Activated CD4-positive, alpha-beta T cell treated with anti-CD3 and anti-CD28 coated beads for 1 hour (primary cell): ENCODE measurements around the gene RNASE11.
"Not testable (repeated sequence)": the region's sequence is repeated elsewhere in the genome, so short reads cannot be mapped to it uniquely, and the experiment has no call there.

ENCODE experiments used
- DNase-seq: peaks from one replicate; pipeline ENCODE4 v3.0.0-alpha.2; 2020

Gene RNASE11

DNA sequence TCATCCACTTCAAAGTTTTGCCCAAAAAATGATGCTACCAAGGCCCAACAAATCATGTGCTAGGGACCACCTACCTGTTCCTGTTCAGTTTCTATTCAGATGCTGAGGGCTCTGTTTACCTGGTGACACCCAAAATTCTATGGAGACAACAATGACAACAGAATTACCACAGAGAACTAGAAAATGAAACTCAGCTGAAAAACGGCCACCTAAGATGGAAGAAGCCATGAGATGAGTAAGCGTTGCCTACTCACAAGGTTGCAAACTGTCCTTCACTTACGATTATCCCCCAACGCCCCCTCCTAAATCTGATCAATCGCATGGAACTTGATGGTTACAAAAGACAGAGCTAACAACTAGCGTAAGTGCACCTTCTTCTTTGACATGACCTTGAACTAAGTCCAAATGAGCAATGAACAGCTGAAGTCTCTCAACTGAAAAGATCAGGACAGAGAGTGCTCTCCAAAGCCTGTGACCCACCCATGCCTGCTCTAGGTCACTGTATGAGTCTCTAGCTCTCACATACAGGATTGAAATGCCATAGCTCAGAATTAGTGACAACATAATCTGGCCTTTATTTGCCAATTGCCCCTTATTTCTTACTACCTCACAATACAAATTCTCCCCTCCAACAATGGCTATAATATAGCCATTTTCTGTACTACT, at the start of gene RNASE11:
Gene RNASE11, minus strand, starts transcription at position 513 of the 666 bp plus-strand sequence.
- no peak for DNase-seq

DNA sequence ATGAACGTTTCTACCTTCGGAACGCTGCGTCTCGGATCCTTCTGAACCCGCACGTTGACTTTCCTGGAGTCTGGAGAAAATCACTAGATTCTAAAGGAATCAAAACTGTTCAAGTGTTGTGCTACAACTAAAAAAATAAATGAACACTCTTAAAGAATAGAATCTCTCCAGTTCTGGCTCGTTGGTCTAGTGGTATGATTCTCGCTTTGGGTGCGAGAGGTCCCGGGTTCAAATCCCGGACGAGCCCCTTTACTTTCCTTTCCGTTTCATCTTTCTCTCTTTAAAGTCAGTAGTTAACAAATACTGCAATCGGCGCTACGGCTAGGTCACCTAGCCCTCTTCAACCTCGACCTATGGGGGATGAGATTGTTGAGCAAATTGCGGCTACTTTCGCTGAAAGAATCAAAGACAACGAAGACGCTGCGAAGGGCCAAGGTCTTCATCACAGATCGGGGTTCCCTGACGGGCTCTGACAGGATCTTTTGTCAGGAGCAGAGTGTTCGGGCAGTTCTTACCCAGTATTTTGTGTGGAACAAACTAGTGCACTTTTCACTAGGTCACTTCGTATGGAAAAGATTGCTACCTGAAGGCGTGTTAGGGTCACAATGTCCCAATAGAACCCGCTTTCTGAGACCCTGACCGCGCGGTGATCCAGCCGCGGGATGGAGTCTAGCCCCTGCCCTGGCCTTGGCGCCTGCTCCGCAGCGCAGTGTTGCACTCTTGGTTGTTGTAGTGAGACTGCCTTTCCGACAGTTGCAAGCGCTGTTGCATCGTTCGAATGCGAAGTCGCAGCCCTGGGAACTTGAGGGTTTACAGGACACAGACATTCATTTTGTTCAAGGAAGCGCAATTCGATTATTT, 45.3 kb upstream of the RNASE11 start:
- peak; percentile 46 for DNase-seq

DNA sequence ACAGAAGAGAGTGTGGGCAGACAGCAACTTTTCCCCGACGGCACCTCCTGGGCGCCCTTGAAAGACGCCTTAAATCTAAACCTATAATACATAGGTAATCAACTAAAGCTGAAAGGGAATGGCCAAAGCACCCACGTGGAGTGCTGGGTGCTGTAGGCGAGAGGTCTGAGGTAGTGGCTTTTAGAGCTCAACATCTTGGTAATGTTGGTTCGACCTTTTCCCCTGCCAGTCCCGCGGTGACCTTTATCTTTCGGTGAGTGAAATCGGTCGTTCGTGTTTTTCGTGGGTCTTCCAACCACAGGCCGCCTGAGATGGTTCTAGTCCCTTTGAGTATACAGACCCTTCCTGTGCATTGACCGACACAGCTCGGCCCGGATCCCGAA, 44.6 kb upstream of the RNASE11 start:
- no peak for DNase-seq

DNA sequence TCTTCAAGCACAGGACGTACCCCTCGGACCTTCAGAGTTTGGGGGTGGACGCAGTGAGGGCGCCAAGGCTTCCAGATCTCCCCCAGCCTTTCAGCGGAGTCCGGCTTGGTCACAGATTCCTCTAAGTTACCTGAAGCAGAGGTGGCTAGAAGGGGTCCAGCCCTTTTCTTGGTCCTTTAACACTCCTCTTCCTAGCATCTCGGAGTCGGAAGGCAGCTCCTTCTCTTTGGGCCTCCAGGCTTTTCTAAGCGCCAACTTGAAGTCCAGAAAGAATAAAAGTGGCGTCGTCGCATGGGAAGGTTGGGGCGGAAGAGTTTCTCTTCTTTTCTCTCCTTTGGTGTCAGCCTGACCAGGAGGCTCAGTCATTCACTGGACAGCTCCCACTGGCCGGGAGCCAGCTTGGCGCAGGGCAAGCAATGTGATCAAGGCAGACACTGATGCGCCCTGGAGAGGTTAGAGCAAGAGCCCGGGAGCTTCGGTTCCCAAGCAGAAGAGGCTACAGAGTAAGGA, 44.1 kb upstream of the RNASE11 start:
- no peak for DNase-seq

DNA sequence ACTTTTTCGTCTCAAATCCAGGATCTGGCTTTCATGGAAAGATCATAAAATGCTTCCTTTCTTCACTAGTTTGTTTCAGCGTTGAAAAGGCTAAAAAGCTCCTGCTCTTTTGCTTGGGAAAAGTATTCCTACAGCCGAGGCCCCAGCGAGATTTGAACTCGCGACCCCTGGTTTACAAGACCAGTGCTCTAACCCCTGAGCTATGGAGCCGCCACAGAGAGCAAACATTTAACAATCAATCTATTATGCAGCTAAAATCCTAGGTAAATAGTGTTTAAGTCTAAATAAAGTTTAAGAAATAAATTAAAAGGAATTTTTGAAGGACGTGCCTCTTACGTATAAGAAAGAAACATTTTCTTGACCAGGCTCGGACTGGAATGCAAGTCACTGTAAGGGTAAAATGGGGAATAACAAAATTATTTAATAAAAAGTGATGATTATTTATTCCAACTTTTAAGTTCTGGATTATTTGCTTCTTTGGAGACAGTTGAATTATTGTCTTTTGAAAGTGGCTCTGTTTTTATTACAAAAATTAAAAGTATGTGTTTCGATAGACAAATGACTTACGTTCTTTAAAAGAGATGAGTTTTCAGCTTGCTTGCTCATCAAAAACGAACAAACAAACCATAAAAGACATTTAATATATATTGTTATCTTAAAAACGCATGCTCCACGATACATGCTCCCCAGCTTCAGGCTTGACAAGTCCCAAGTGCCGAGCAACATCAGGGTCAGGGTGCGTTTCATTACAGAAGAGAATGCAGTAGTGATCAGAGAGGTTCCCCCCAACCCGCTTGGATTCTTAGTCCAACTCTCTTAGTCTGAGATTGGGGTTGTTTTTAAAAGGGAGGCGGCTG, 43.5 kb upstream of the RNASE11 start:
- no peak for DNase-seq

DNA sequence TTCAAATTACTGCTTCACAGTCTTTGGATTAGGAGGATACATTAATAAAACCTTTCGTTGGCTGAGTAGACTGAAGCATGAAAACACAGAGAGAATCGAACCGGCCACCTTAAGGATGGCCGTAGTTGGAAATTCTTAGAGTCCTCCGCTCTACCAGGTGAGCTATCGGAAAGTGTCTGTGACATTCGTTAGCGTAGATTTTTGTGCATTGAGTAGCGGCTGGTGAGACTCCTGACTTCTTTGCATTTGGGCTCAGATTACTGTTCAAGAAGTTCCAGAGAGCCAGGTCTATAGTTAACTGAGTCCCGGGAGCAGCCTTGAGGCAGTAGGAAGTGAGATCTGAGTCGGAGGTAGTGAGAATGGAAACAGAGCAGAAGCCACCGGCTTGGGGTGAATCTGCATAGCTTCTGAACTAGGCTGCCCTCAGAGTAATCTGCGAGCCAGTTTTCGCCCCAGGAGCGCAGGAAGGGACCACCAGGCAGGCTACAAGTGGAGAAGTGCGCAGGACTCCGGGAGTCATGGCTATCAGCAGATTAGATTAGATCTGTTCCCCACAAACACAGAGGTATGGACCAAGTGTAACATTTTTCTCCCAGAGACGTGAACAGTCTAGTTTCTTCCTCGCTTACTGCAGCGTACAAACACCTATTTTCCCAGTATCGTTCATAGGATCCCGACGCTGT, 42.7 kb upstream of the RNASE11 start:
- DNase-seq: no peak

DNA sequence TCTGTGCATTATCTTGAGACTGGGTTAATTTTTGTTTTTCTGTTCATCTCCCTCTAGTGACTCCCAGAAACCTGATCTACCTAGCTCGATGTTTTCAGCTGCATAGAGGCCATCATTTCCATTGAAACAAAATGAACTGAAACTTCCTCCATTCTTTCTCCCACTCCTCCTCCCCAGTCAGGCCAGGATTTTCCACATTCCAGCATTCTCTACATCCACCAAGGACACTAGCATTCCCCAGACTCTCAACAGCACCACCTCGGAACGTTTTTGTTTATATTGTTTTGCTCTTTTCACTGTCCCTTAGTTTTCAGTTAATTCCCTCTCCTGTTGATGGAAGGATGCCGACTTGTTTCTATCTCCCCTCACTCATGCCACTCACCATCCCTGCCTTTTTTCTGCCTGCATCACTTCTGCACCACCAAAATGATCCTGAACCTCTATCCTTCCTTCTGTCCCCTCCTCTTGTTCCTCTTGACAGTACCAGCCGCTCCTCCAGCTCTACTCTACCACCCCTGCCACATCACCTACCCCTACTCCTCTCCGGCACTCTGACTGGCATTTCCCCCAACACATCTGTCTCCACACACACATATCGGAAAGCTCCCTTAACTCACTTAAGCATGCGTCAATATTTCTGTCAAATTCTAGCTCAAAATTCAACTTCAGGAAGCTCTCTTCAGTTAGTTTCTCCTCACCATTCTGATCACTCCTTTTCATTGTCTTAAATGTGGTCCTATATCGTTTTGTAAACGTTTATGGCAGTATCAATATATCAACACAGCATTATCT, 40.5 kb upstream of the RNASE11 start:
- no peak for DNase-seq

DNA sequence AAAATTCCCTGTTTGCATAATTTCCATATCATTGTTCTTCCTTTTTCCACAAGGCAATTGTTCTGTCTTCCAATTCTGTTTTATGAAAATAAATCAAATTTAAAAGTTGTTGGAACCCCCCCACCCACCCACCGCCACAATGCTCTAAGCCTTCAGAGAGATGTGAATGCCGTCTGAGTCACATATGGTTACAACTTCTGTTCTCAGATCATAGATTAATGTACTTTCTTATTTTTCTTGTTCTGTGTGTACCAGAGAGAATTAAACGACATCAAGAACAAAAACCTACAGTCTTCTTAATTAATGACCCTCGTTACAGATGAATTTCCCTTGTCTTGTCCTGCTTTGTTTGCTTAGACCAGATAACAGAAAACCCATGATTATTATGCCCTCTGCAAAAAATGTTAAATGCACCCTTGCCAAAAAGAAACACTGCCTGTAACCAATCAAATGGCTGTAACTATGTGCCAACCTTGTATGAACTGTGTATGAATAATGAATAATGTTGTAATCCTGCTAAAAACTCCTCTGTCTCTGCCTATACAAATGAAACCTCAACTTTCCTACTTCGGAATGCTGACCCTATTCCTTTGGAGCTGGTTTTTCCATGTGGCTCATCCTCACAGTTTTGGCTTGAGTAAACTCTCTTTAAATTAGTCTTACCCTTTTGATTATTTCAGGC, 39.7 kb upstream of the RNASE11 start:
- no peak for DNase-seq

DNA sequence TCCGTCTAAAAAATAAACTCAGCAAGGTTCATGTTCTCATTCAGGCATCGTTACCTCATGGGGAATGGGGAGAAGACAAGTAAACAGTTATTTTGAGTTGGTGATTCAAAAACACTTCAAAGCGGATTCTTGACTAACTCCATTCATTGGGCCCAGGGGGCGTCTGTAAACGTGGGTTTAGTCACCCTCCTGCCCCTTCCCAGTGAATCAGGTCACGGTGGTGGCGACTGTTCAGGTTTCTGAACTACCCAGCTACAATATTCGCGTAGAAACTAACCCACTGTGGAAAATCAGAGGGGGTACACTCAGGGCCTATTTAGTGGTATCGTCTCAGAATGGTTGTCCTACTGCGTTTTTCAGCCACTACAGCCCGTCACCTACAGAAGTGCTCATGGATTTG, 38.5 kb upstream of the RNASE11 start:
- DNase-seq: no peak

DNA sequence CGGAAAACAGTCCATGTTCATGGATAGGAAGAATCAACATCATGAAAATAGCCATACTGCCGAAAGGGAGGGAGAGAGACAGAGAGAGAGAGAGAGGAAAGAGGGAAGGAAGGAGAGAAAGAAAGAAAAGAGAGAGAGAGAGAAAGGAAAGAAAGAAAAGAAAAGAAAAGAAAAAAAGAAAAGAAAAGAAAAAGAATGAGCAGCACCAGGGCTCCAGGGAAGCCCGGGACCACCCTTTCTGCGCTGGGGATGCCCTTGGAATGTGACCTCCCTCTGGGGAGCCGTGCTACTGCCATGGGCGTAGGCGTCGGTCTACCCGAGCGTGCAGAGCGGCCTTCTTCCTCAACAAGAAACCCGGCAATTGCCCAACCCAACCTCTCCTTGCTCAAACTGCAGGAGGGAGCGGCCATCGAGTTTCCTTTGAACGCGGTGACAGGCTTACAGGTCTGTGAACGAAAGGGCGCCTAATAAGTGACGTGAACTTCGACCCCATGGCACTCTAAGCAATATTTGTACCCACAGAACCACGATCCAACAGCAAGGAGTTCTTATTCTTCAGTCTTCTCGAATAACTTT, 36.8 kb upstream of the RNASE11 start:
- DNase-seq: peak; percentile 30

DNA sequence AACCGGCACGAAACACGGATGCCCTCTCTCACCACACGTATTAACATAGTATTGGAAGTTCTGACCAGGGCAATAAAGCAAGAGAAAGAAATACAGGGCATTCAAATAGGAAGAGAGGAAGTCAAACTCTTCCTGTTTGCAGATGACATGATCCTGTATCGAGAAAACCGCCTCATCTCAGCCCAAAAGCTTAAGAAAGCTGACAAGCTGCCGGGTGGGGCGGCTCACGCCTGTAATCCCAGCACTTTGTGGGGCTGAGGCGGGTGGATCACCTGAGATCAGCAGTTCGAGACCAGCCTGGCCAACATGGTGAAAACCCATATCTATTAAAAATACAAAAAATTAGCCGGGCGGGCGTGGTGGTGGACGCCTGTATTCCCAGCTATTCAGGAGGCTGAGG, 36.0 kb upstream of the RNASE11 start:
- DNase-seq: no peak

DNA sequence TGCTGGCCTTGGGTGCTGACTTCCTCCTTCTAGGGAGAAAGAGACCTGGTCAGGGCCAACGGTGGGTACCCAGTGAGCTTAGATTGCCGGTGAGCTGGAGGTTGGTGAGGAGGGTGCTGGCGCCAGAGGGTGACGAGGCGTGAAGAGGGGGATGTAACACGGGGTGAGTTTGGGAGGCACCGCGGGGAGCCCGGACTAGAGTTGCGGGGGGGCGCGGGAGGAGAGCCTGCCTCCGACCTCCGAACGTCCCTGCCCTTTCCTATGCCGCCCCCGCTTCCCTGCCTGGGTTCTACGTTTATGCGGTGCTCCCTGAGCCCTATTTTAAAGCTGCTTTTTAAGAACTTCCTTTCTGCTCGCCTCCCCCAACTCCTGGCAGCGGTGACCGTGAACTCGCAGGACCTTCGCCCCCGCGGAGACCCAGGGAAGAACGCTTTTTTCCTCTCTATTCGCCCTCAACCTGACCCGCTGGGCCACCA, 35.1 kb upstream of the RNASE11 start:
- no peak for DNase-seq

DNA sequence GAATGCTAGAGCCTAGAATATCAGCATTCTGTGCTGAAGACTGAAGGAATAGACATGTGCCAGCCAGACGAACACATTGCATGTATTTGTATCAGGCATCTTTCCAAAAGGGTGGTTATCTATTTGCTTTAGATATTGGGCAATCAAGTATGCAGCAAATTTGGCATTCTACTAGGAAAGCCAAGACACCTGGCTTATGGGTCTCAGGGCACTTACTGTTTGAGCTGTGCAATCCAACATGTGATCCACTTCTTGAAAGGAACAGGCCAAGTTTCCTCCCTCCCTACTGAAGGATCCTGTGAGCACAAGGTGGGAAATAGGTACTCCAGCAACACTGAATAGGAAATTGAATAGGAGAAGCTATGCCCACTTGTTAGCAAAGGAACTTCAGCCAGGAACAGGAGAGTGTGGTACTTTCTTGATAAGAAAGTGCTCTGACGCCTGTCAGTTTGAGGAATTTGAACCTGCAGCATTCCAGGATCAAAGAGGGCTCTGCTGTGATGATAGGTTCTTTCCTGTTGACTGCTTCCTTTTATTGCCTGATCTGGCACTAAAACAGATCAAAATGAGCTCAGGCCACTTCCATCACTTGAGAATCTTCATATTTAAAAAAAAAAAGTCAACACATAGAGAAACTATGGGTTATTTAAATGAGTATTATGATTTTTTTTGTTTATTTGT, 33.1 kb upstream of the RNASE11 start:
- DNase-seq: no peak

DNA sequence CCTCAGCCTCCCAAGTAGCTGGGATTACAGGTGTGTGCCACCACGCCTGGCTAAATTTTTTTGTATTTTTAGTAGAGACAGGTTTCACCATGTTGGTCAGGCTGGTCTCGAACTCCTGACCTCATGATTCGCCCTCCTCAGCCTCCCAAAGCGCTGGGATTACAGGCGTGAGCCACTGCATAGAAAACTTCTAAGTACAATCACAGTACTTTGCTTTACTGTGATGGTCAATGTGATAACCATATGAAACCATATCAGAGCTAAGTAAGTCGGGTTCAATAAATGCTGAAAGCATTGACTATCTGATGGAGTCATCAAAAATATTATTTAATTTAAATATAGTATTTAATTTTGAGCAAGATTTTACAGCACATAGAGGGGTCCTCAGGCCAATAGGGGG, 31.9 kb upstream of the RNASE11 start:
- not testable (repeated sequence) for DNase-seq

DNA sequence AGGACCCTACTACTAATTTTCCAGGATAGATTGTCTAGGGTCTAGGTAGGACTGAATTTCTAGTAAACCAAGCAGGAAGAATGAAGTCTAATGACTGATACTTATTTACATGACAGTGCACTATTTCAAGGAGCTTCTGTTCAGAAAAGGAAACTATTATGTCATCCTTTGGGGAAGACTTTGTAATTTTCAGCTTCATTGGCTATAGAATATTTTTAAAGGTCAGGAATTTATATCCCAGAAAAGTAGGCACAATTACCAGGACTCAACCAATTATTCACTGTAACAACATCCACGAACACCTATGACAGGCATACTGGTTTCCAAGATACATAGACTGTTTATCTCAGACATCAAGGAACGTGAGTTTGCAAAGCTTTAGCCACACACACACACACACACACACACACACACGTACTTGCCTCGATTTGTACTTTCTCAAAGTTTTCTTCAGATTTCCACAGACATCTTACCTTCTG, 30.5 kb upstream of the RNASE11 start:
- no peak for DNase-seq

DNA sequence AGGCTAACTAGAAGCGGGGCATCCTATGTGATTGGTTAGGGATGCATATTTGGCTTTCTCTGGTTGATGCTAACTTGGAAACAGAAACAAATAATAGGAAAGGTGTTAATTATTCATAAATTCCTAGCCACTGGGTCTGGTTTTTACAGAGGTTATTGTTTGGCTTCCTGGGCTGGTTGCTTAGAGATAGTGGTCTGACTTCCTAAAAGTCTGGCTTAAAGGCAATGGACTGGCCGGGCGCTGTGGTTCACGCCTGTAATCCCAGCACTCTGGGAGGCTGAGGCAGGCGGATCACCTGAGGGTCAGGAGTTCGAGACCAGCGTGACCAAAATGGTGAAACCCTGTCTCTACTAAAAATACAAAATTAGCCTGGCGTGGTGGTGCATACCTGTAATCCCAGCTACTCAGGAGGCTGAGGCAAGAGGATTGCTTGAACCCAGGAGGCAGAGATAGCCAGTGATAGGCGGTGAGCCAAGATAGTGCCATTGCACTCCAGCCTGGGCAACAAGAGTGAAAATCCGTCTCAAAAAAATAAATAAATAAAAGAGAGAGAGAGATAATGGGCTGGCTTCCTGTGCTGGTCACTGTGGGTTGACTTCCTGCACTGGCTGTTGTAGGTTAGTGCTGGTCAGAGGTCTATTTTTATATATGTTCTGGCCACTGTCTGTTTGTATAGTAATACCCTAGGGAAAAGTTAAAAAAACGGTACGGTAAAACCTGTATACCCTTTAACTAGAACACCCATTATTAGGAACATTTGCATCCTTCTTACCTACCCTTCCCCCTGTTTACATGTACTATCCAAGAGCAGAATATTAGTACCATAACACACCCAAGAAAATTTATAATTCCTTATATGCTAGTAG, 29.6 kb upstream of the RNASE11 start:
- DNase-seq: no peak

DNA sequence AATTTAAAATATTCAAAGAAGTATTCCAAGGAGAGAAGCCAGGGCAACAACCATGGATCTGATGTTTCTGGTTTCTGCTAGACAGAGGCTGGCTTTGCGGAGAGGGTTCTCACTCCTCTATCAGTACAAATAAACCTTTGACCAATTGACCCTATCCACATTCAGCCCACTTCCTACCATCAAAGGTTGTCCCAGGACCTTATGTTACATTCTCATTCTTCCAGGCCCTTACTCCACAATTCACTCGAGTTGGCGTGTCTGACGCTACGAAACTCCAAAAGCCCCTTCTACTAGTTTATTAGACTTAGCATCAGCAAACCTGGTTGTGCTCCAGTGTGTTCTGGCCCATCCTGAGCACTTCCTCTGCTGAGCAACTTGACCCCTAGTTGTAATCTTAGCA, 28.2 kb upstream of the RNASE11 start:
- no peak for DNase-seq

DNA sequence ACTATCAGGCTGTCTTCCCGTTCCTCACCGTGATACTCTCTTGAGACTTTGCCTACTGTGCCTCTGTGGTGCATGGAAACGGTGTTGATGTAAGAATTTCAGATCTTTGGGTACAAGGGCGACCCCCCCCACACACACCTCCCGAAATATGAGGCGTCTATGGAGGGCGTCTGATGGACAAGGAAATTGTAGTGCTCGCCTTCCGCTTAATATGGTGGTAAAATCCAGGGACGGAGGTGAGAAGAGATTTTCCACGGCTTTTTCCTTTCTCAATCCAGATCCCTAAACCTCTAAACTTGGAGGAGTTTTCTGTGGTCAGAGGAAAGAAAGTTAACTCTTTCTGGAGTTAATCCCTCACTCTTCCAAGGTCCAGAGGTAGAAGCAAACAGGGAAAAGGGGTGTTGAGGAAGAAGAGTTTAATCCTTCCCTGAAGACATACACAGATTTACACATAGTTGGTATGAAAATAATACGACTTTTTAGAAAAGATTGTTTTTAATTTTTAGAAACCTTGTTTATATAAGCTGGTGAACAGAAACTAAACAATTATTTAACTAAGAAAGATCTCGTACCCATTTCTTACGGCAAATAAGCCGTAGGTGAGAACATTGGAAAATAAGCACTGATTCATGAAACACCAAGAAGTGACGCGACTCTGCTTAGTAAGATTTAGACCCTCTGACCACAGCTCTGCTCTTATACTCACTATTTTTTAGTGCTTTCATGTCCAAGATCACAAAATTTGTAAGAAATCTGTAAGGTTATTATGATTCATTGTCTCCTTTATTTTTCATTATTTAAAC, 26.4 kb upstream of the RNASE11 start:
- DNase-seq: no peak
